ENCODE data around the gene BMI1. TPM values are rescaled to one million over a fixed set of nuclear protein-coding genes. Genes with fewer than 3 reads are reported as not detected.

Gene BMI1
- total RNA-seq, 3 donors from 2014 or later (not counting 1 experiment from before 2014, with no cell fraction given), result 60.5 to 69.8 (median 66.4) TPM

DNA sequence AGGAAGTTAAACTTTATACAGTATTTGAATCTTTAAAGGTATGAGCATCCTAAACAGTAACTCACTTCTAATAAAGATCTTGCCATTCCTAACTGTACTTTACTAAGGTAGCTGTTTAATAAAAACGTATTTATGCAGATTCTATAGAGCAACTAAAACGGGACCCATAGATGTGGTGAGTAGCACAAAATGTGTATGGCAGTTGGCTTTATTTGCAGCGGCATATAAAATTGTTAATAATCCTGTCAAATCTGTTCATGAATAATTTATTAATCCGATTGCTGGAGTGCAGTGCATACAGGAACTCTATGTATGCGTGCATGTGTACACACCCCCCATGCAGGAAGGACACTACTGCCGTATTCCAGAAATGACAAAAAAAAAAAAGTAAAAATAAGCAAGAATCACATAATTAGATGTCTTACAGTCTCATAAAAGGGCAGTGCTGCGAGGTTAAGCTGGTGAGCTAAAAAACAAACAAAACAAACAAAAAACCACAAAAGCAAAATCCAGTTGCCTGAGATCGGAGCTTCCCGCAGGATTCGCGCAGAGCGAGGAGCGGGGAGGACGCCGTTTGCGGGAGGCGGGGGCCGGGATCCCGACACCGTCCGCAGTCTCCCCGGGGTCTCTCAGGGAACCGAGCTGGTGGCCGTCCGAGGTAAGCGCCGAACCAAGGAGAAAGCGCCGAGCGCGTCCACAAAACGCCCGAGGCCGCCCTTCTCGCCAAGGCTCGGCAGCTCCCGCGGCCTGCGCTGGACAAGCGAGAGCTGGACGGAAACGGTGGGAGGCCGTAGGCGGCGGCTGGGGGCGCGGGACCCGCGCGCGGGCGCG, 5.2 kb upstream of the BMI1 start:
- peak overlapping the region; percentile 96 for H3K4me3 ChIP-seq (ENCODE audit: low read length)
- Mint-ChIP-seq H3K4me3 (peak overlapping the region; percentile 100), H3K27ac (peak overlapping the region; percentile 92 to 93), H3K27me3 (ENCODE audit: low read depth in 2 of 2) (peaks cover 11 to 12% of the 10 kb centered on the region in 2 donors), H3K4me1 (peaks cover 22 to 33% of the 10 kb centered on the region in 2 donors), H3K36me3 (no peaks in the 10 kb centered on the region), H3K9me3 (no peaks in the 10 kb centered on the region)
- TF ChIP-seq, protein P1, sequence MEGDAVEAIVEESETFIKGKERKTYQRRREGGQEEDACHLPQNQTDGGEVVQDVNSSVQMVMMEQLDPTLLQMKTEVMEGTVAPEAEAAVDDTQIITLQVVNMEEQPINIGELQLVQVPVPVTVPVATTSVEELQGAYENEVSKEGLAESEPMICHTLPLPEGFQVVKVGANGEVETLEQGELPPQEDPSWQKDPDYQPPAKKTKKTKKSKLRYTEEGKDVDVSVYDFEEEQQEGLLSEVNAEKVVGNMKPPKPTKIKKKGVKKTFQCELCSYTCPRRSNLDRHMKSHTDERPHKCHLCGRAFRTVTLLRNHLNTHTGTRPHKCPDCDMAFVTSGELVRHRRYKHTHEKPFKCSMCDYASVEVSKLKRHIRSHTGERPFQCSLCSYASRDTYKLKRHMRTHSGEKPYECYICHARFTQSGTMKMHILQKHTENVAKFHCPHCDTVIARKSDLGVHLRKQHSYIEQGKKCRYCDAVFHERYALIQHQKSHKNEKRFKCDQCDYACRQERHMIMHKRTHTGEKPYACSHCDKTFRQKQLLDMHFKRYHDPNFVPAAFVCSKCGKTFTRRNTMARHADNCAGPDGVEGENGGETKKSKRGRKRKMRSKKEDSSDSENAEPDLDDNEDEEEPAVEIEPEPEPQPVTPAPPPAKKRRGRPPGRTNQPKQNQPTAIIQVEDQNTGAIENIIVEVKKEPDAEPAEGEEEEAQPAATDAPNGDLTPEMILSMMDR (IDR thresholded peaks at IDR 0.05), result no peak
- H3K4me1 ChIP-seq (ENCODE audit: control insufficient read depth, insufficient read depth, low read length), result peaks cover 11% of the 10 kb centered on the region
- no peaks in the 10 kb centered on the region for H3K36me3 ChIP-seq (ENCODE audit: control insufficient read depth, insufficient read depth, low read length)
- H3K27me3 ChIP-seq (ENCODE audit: control insufficient read depth, insufficient read depth, low read length), result peaks cover 8% of the 10 kb centered on the region
- WGBS (ENCODE audit: insufficient coverage), result 1% methylated on average over 53 of the region's 53 CpGs
- DNase-seq, result peak in 1 of 2 donors; percentile 44
- intact Hi-C loops (cut with micrococcal nuclease), result loop anchor here (1.0 to 5.0 kb wide), 5 partner anchors 25 to 783 kb away; partner anchors contain the start of gene MLLT10
- peak in 1 of 3 donors; percentile 31 for ATAC-seq
- no peaks in the 10 kb centered on the region for H3K9me3 ChIP-seq (ENCODE audit: control insufficient read depth, insufficient read depth, low read length)
- peak overlapping the region; percentile 69 for H3K27ac ChIP-seq (ENCODE audit: low read length)

DNA sequence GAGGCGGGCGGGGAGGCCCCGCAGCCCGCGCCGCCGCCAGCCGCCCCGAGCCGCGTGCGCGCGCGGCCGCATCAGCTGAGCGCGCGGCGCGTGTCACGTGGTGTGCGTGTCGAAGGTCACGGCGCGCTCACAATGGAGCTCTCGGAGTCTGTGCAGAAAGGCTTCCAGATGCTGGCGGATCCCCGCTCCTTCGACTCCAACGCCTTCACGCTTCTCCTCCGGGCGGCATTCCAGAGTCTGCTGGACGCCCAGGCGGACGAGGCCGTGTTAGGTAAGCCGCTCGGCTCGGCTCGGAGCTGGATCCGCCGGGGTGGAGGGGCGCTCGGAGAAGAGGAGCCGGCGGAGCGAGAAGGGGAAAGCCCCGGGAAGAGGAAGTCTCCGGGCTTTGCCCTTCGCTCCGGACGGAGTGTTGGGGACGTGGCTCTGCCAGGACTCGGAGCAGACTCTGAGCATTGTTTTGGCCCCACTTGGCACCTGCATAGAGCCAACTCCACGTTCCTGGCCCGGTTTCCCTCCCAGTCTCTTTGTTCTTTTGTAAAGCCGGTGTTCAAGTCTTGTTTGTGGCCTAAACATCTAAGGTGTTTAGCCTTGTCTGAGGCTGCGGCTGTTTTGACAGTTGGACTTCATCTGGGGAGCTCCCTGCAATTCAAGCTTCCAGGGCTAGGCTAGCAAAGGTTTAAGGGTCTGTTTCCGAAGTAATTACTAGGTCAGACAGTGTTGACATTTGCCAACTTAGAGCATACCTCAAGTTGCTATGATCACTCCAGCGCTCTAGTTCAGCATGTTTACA, 4.4 kb upstream of the BMI1 start, which contains the start of gene COMMD3:
COMMD3 (plus strand) TSS at position 103 of the 790 bp plus-strand sequence; CDS start at position 133, 30 bp downstream.
- peak within 1 kb of the TSS; percentile 92 to 93 for H3K27ac Mint-ChIP-seq
- intact Hi-C loops (cut with micrococcal nuclease), result loop anchor here (1.0 to 5.0 kb wide), 5 partner anchors 24 to 784 kb away; partner anchors contain the start of gene MLLT10
- DNase-seq (peak; percentile 83 to 94), ATAC-seq (peak; percentile 65 to 92 (median 79))
- Histone ChIP-seq H3K27ac (ENCODE audit: low read length) (peak within 1 kb of the TSS; percentile 89), H3K4me3 (ENCODE audit: low read length) (peak within 1 kb of the TSS; percentile 96), H3K27me3 (ENCODE audit: control insufficient read depth, insufficient read depth, low read length) (peaks cover 2% of the 10 kb centered on the region), H3K4me1 (ENCODE audit: control insufficient read depth, insufficient read depth, low read length) (peaks cover 11% of the 10 kb centered on the region), H3K9me3 (ENCODE audit: control insufficient read depth, insufficient read depth, low read length) (no peaks in the 10 kb centered on the region), H3K36me3 (ENCODE audit: control insufficient read depth, insufficient read depth, low read length) (no peaks in the 10 kb centered on the region)
- H3K4me3 Mint-ChIP-seq, result peak within 1 kb of the TSS; percentile 100
- H3K9me3 Mint-ChIP-seq, result no peaks in the 10 kb centered on the region
- TF ChIP-seq, protein P1 (IDR thresholded peaks at IDR 0.05), result no peak
- peaks cover 22 to 33% of the 10 kb centered on the region in 2 donors for H3K4me1 Mint-ChIP-seq
- H3K36me3 Mint-ChIP-seq, result no peaks in the 10 kb centered on the region
- WGBS (ENCODE audit: insufficient coverage), result under 1% methylated on average over 63 of the region's 63 CpGs
- H3K27me3 Mint-ChIP-seq (ENCODE audit: low read depth in 2 of 2), result peaks cover 4 to 8% of the 10 kb centered on the region in 2 donors

DNA sequence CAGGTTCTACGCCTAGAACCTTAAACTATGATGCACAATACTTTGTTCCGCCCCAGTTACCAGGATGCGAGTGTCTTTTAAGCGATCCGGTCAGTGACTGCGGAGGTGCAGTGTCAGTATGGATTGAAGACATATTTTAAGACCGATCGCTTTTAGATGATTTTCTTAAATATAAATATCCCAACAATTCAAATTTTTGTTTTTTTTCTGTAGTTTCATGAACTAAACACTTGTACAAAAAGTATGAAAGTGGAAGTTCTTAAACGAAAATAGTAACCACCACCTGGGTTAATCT, 3.9 kb upstream of the BMI1 start:
- no peak for DNase-seq
- peak overlapping the region; percentile 92 to 93 for H3K27ac Mint-ChIP-seq

More for the DNA sequence above, 3.9 kb upstream of the BMI1 start:
- Histone ChIP-seq H3K36me3 (ENCODE audit: control insufficient read depth, insufficient read depth, low read length) (no peaks in the 10 kb centered on the region), H3K9me3 (ENCODE audit: control insufficient read depth, insufficient read depth, low read length) (no peaks in the 10 kb centered on the region), H3K27me3 (ENCODE audit: control insufficient read depth, insufficient read depth, low read length) (peaks cover 2% of the 10 kb centered on the region), H3K27ac (ENCODE audit: low read length) (peak overlapping the region; percentile 89), H3K4me3 (ENCODE audit: low read length) (peak overlapping the region; percentile 96), H3K4me1 (ENCODE audit: control insufficient read depth, insufficient read depth, low read length) (peaks cover 13% of the 10 kb centered on the region)
- Mint-ChIP-seq H3K9me3 (no peaks in the 10 kb centered on the region), H3K4me3 (peak overlapping the region; percentile 89), H3K4me1 (peaks cover 23 to 33% of the 10 kb centered on the region in 2 donors), H3K36me3 (no peaks in the 10 kb centered on the region), H3K27me3 (ENCODE audit: low read depth in 2 of 2) (peaks cover under 1 to 3% of the 10 kb centered on the region in 2 donors)
- ATAC-seq, result peak in 2 of 3 donors; percentile 1 to 5
- intact Hi-C loops (cut with micrococcal nuclease), result loop anchor here (5.0 kb wide), 3 partner anchors 65 to 785 kb away; partner anchors contain the start of gene MLLT10
- WGBS (ENCODE audit: insufficient coverage), result 20% methylated on average over 6 of the region's 9 CpGs
- TF ChIP-seq, protein P1 (IDR thresholded peaks at IDR 0.05), result no peak
